Body of pancreas (tissue), 4 donors: ENCODE measurements around the gene DLG2. TPM values are rescaled to one million over a fixed set of nuclear protein-coding genes. Genes with fewer than 3 reads are reported as not detected.
"Not testable (repeated sequence)": the region's sequence is repeated elsewhere in the genome, so short reads cannot be mapped to it uniquely, and the experiment has no call there.

Experiments
- ATAC-seq: fragments of 150-250 bp; one replicate; pipeline ENCODE4 v1.9.1; 2016
- DNase-seq, 4 donors: peaks; one replicate each; pipeline ENCODE4 v3.0.0-alpha.2; 2019
- H3K27ac ChIP-seq, 4 donors: fragments of 200-600 bp; sonication (generic); 1 replicate in 3 of 4; 2 replicates in 1 of 4; pipeline versions ENCODE4 v1.5.1 to v1.6.1; 2016 to 2019; ENCODE audit warnings: mild to moderate bottlenecking in 1 of 4, mixed read lengths in 1 of 4, moderate library complexity in 1 of 4
- H3K27me3 ChIP-seq, 2 donors: fragments of 200-600 bp; sonication (generic); one replicate each; pipeline ENCODE4 v1.6.0; 2016; ENCODE audit warnings: mild to moderate bottlenecking in 1 of 2
- H3K36me3 ChIP-seq, 2 donors: fragments of 200-600 bp; sonication (generic); replicated peaks in 1 of 2; 2 replicates each; pipeline ENCODE4 v1.5.1; 2016; ENCODE audit warnings: low read depth in 2 of 2; ENCODE audit not compliant: insufficient read depth in 1 of 2
- H3K4me1 ChIP-seq: fragments of 200-600 bp; sonication (generic); one replicate; pipeline ENCODE4 v1.6.0; 2016
- H3K4me3 ChIP-seq, 2 donors: fragments of 200-600 bp; sonication (generic); 1 replicate in 1 of 2; 2 replicates in 1 of 2; pipeline ENCODE4 v1.5.1; 2016 to 2019
- H3K9me3 ChIP-seq, 3 donors: fragments of 200-600 bp; sonication (generic); 1 replicate in 2 of 3; 2 replicates in 1 of 3; pipeline ENCODE4 v1.5.1; 2016
- POLR2A ChIP-seq, 3 donors: fragments of 450-650 bp; IDR thresholded peaks; one replicate each; pipeline ENCODE4 v1.6.1; 2016; ENCODE audit warnings: antibody characterized with exemption in 3 of 3, mild to moderate bottlenecking in 2 of 3
- WGBS, 2 donors: methylation state at CpG; one replicate each; pipeline ENCODE4 v1.1.5; 2017; 5-methylcytosine and 5-hydroxymethylcytosine counted together
- intact Hi-C: fragments of 100-400 bp; cut with DNase I; formaldehyde crosslinking; loops from one replicate; pipeline ENCODE4 v1.15.1; 2023
- total RNA-seq, 2 donors: library from RNA; depleted of rRNA; stranded (reverse); fragments of >200 nt; gene quantifications; one replicate each; pipeline ENCODE4 v1.1.0, GENCODE V29; 2016
- TF ChIP-seq, protein P1 (sequence below), 7 experiments: fragments of 450-650 bp in 4 of 7; fragments of 200-600 bp in 3 of 7; sonication (generic) in 3 of 7; IDR thresholded peaks; one replicate each; pipeline ENCODE4 v1.5.1; 2016 to 2019; ENCODE audit warnings: antibody characterized with exemption in 7 of 7

The DLG2 gene
- total RNA-seq, 2 donors from 2014 or later, result 6.0 to 13.2 TPM

DNA sequence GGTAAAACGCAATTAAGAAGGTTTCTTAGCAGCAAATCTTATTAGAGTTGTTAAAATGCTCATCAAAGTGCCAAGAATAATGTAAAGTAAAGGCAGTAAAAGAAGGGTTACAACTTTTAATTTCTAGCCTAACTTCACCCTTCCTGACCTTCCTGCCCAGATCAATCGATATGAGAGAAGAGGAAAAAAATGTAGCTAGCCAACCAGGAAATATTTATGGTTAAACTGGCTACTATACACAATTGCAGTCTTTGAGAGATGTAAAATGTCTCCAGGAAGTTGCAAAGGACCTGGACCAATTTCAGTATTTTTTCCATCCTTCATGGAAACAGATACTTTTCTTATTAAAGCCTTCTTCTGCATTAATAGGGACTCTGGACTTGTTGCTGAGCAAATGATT lies 2199.2 kb downstream of the DLG2 start:
- ATAC-seq (peak; percentile 56), DNase-seq (no peak)
- no peak overlapping the region for H3K4me3 ChIP-seq
- no peak overlapping the region for H3K27ac ChIP-seq
- 41 to 43% methylated on average over 2 of the region's 2 CpGs for WGBS, 2 donors
- intact Hi-C loops, result no loop called here
- no peaks in the 10 kb centered on the region for H3K27me3 ChIP-seq
- H3K36me3 ChIP-seq, result no peaks in the 10 kb centered on the region
- peaks cover 4% of the 10 kb centered on the region for H3K4me1 ChIP-seq
- H3K9me3 ChIP-seq, result no peaks in the 10 kb centered on the region
- TF ChIP-seq, protein P1, sequence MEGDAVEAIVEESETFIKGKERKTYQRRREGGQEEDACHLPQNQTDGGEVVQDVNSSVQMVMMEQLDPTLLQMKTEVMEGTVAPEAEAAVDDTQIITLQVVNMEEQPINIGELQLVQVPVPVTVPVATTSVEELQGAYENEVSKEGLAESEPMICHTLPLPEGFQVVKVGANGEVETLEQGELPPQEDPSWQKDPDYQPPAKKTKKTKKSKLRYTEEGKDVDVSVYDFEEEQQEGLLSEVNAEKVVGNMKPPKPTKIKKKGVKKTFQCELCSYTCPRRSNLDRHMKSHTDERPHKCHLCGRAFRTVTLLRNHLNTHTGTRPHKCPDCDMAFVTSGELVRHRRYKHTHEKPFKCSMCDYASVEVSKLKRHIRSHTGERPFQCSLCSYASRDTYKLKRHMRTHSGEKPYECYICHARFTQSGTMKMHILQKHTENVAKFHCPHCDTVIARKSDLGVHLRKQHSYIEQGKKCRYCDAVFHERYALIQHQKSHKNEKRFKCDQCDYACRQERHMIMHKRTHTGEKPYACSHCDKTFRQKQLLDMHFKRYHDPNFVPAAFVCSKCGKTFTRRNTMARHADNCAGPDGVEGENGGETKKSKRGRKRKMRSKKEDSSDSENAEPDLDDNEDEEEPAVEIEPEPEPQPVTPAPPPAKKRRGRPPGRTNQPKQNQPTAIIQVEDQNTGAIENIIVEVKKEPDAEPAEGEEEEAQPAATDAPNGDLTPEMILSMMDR (IDR thresholded peaks at IDR 0.05), result no peak
- TF ChIP-seq POLR2A (IDR thresholded peaks at IDR 0.05), result no peak

GRCh38 chr11:83427501-83427900 lies 2199.6 kb downstream of the DLG2 start:
- H3K27me3 ChIP-seq, result no peaks in the 10 kb centered on the region
- H3K36me3 ChIP-seq, result no peaks in the 10 kb centered on the region
- intact Hi-C loops, result no loop called here
- ATAC-seq (no peak), DNase-seq (no peak)
- peaks cover 4% of the 10 kb centered on the region for H3K4me1 ChIP-seq
- H3K27ac ChIP-seq, result no peak overlapping the region
- WGBS, 2 donors, result 69 to 80% methylated on average over 2 of the region's 2 CpGs
- H3K4me3 ChIP-seq, result no peak overlapping the region
- H3K9me3 ChIP-seq, result no peaks in the 10 kb centered on the region
- TF ChIP-seq POLR2A (IDR thresholded peaks at IDR 0.05), result no peak
- TF ChIP-seq, protein P1 (IDR thresholded peaks at IDR 0.05), result no peak

DNA sequence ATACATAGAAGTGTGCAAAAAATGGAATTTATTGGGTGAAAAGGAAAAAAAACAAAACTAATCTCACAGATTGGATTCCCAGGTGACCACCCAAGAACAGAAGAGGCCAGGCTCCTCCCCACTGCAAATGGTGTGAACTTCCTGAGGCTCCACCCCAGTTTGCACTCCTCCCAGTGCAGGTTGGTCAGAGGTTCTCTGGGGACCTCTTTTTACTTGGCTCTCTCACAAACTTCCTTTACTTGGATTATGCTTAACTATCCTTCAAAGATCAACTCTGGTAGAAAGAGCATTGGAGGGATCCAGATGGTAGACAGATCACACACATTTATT lies 2202.0 kb downstream of the DLG2 start:
- DNase-seq, result no peak
- intact Hi-C loops, result no loop called here
- no peaks in the 10 kb centered on the region for H3K9me3 ChIP-seq
- TF ChIP-seq, protein P1 (IDR thresholded peaks at IDR 0.05), result no peak
- TF ChIP-seq POLR2A (IDR thresholded peaks at IDR 0.05), result no peak
- H3K4me1 ChIP-seq, result peaks cover 4% of the 10 kb centered on the region
- ATAC-seq, result no peak
- no peaks in the 10 kb centered on the region for H3K27me3 ChIP-seq
- no peak overlapping the region for H3K4me3 ChIP-seq
- no peak overlapping the region for H3K27ac ChIP-seq
- H3K36me3 ChIP-seq, result no peaks in the 10 kb centered on the region

GRCh38 chr11:83424376-83425136 lies 2202.6 kb downstream of the DLG2 start:
- Histone ChIP-seq H3K36me3 (no peaks in the 10 kb centered on the region), H3K4me3 (no peak overlapping the region), H3K27me3 (no peaks in the 10 kb centered on the region), H3K9me3 (no peaks in the 10 kb centered on the region), H3K27ac (no peak overlapping the region), H3K4me1 (peaks cover 4% of the 10 kb centered on the region)
- 37 to 46% methylated on average over 2 of the region's 2 CpGs for WGBS, 2 donors
- intact Hi-C loops, result no loop called here
- TF ChIP-seq, protein P1 (IDR thresholded peaks at IDR 0.05), result no peak
- no peak for TF ChIP-seq POLR2A (IDR thresholded peaks at IDR 0.05)
- DNase-seq (no peak), ATAC-seq (no peak)

GRCh38 chr11:83422641-83423040 lies 2204.5 kb downstream of the DLG2 start:
- DNase-seq, intact Hi-C loops, H3K36me3 ChIP-seq, H3K27ac ChIP-seq, H3K4me3 ChIP-seq, H3K4me1 ChIP-seq, ATAC-seq, H3K9me3 ChIP-seq, H3K27me3 ChIP-seq: not testable (repeated sequence)
- WGBS, 2 donors, result 82 to 84% methylated on average over 5 of the region's 5 CpGs
